Measurements from ENCODE around the gene EGLN3. TPM values are rescaled to one million over a fixed set of nuclear protein-coding genes. Genes with fewer than 3 reads are reported as not detected.
A peak's percentile ranks its signal among the peaks of the same experiment; 100 is the strongest.

The EGLN3 gene
- 2.0 and 7.0 TPM in 2 replicates for total RNA-seq

DNA sequence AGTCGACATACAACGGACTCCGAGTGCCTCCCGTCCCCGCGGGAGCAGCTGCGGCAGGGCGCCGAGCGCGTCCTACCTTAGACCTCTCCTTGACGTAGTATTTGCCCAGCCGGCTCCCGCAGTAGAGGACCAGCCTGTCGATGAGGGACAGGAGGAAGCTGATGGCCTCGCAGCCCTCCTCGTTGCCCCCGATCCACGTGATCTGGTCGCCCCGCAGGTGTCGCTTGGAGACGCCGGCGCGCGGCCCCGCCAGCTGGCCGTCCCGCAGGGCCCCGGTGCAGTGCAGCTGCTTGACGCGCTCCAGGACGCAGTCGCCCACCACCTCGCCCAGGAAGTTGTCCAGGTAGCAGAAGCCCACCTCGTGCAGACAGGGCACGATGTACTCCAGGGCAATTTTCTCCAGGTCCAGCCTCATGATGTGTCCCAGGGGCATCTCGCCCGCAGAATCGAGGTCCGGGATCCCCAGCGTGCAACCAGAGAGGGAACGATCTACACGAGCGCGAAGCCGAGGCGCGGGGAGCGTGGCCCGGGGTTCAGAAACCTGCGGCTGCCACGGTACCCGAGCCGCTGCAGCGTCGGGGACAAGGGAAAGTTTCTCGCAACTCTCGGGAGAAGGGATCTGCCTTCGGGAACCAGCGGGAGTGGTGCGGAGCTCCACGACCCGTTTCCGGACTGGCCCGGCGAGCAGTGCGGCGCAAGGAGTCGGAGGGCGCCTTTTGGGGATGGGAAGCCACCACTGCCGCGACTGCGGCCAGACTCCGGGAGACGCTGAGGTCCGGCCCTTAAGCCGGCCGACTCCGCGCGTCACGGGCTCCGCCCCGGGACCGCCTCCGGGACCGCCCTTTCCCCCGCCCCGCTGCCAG is at the start of gene EGLN3:
Gene EGLN3 (minus strand): TSS at position 755 of the 863 bp plus-strand sequence. CDS start 322 bp downstream, at position 433.
- TF ChIP-seq, protein P1, sequence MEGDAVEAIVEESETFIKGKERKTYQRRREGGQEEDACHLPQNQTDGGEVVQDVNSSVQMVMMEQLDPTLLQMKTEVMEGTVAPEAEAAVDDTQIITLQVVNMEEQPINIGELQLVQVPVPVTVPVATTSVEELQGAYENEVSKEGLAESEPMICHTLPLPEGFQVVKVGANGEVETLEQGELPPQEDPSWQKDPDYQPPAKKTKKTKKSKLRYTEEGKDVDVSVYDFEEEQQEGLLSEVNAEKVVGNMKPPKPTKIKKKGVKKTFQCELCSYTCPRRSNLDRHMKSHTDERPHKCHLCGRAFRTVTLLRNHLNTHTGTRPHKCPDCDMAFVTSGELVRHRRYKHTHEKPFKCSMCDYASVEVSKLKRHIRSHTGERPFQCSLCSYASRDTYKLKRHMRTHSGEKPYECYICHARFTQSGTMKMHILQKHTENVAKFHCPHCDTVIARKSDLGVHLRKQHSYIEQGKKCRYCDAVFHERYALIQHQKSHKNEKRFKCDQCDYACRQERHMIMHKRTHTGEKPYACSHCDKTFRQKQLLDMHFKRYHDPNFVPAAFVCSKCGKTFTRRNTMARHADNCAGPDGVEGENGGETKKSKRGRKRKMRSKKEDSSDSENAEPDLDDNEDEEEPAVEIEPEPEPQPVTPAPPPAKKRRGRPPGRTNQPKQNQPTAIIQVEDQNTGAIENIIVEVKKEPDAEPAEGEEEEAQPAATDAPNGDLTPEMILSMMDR (conservative IDR thresholded peaks at IDR 0.05; ENCODE audit: low read depth, low read length), result no peak
- H3K4me3 ChIP-seq (ENCODE audit: low read depth, low read length), result peak within 1 kb of the TSS; percentile 86
- DNase-seq (ENCODE audit: low read depth), result no peak

DNA sequence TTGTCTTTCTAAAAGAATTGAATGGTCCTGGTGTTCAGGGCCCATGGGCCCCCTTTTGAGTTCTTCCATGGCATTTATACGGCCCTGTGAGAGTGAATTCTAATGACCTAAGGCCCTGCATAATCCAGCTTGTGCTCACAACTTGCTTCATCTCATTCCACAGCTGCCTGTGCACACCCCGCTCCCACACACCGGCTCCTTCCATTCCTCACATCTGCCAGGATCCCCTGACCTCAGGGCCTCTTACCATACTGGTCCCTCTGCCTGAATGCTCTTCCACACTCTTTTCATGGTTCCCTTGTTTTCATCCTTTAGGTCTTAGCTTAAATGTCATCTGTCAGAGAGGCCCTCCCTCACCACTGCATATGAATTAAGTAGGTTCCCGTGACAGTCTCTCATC is 49.5 kb upstream of the EGLN3 start:
- no peak overlapping the region for H3K4me3 ChIP-seq (ENCODE audit: low read depth, low read length)
- DNase-seq (ENCODE audit: low read depth), result no peak
- TF ChIP-seq, protein P1 (conservative IDR thresholded peaks at IDR 0.05; ENCODE audit: low read depth, low read length), result no peak

DNA sequence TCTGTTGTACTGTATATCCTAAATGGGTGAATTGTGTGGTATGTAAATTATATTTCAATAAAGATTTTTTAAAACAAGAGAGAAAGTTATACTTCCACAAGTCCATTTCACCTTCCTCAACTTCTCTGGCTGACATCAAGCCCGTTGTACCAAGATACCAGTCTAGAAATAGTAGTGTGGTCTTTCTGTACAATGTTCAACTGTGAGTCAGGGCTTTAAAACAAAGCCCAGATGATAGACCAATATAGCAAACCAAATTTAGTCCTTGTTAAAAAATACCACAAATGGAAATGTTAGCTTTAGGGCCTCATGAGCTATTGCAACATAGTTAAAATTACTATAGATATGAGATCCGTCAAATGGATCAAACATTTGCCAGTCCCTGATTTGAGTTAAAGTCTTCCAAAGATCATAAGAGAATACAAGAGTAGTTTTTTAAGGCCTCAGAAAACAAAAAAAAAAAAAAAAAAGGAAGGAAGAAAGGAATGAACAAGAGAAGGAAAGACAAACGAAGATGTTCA is 49.0 kb upstream of the EGLN3 start:
- H3K4me3 ChIP-seq (ENCODE audit: low read depth, low read length), result no peak overlapping the region
- TF ChIP-seq, protein P1 (conservative IDR thresholded peaks at IDR 0.05; ENCODE audit: low read depth, low read length), result no peak
- DNase-seq (ENCODE audit: low read depth), result no peak

DNA sequence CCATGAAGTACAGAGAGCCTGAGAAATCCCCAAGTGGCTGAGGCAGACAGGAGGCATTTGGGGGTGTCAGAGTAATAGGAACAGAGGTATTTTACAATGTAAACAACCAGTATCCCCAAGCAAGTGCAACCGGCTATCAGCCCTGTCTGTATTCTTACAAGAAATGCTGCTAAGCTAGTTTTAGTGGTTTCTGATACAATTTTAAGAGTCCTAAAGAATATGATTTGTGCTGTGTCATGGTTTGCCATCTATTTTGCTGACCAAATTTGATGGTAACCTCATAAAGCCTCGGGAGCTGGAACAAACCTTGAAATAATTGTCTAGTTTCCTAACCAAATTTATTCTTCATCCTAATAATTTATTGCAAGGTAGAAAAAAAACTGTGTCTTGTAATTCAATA is 46.7 kb upstream of the EGLN3 start:
- DNase-seq (ENCODE audit: low read depth), result no peak
- H3K4me3 ChIP-seq (ENCODE audit: low read depth, low read length), result no peak overlapping the region
- TF ChIP-seq, protein P1 (conservative IDR thresholded peaks at IDR 0.05; ENCODE audit: low read depth, low read length), result no peak

DNA sequence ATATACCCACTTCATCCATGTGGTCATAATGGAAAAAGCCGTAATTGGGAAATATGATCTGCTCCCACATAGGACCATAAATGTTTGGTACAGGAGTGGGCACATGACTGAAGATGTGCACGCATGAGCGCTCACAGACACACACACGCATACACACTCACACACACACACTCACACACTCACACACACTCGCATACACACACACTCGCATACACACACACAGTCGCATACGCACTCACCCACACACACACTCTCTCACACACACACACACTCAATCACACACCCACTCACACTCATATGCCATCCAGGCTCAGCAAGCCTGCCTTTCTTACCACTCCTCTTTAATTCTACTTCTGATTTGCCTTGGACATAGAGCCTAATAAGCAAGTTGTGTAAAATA is 45.6 kb upstream of the EGLN3 start:
- H3K4me3 ChIP-seq (ENCODE audit: low read depth, low read length), result no peak overlapping the region
- TF ChIP-seq, protein P1 (conservative IDR thresholded peaks at IDR 0.05; ENCODE audit: low read depth, low read length), result no peak
- no peak for DNase-seq (ENCODE audit: low read depth)

DNA sequence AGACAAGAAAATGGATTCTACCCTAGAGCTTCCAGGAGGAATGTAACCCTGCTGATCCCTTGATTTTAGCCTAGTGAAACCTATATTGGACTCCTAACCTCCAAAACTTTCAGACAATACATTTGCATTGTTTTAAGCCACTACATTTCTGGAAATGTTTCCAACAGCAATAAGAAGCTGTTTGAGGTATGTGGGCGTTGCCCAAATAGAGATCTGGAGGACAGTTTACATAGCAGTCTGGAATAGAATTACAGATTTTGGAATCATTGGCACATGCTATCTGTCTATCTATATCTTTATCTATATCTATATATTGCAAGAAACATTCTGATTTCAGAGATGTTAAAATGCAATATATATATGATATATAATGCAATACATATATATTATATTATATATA is 42.4 kb upstream of the EGLN3 start:
- no peak overlapping the region for H3K4me3 ChIP-seq (ENCODE audit: low read depth, low read length)
- DNase-seq (ENCODE audit: low read depth), result no peak
- TF ChIP-seq, protein P1 (conservative IDR thresholded peaks at IDR 0.05; ENCODE audit: low read depth, low read length), result no peak
